SKM-1 (cell line): ENCODE results near the gene EOGT.

ENCODE experiments used
- DNase-seq: peaks from one replicate; lab custom pipeline; 2025; ENCODE audit not compliant: unreplicated experiment; lab: John Stamatoyannopoulos, UW

Gene EOGT

DNA sequence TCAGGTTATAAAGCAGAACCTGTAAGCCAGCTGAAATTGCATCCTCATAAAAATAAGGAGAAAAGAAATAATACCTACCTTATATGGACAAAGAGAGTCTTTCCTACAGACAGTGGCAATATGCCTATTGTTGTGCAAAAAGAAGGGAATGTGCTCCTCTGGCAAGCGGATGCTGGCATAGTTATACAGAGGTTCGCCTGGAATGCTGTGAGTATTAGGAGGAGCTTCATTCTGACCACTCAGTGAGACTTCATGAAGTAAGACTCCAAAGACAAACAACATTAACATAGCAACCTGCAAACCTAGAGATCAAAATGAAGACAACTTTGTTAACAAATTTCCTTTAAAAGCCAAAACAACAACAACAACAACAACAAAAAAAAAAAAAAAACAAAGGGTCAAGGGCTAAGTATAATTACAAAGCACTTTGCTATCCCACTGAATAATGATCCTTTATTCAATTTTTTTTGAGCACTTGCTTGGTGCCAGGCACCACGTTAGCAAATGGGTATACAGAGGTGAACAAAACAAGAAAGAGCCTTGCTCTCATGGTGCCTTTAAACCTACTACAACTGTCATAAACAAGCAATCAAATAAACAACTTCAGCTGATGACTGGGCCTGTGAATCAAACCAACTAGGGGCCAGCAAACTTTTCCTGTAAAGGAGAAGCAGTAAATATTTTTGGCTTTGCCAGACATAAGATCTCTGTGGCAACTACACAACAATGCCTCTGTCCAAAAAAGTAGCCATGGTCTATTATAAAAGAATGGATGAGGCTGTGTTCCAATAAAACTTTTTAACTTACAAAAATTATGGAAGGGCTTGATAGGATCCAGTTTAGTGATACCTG is 3.7 kb downstream of the EOGT start:
- DNase-seq, result no peak

- DNase-seq, result no peak
Measured at GRCh38 chr3:69008980-69009379, 4.5 kb downstream of the EOGT start.

DNA sequence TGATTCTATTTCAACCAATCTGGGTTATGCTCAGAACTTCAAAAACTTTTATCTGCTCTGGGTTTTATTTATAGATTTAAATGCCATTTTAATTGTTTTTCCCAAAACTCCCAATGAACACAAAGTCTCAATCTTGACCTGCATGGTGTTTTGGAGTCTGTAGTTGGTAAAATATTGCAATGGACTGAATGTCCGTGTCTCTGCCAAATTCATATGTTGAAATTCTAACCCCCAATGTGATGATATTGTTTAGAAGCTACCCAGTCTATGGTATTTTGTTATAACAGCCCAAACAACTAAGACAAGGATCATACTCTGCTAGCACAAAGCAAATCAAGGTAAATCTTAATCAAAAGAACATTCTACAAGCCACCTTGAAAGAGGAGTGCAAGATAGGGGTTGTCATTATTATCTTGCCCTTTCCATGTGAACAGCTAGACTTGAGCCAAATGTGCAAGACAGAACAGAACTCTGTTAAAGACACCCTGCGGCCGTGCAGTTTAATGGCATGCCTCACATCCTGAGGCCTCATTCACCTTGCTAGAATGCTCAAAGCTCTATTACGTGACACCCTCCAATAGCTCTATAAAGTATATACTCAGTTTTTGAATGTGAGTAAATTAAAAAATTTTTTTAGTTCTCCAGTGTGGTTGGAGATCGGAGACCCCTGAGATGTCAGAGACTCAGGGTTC is 7.5 kb downstream of the EOGT start:
- DNase-seq, result no peak

DNA sequence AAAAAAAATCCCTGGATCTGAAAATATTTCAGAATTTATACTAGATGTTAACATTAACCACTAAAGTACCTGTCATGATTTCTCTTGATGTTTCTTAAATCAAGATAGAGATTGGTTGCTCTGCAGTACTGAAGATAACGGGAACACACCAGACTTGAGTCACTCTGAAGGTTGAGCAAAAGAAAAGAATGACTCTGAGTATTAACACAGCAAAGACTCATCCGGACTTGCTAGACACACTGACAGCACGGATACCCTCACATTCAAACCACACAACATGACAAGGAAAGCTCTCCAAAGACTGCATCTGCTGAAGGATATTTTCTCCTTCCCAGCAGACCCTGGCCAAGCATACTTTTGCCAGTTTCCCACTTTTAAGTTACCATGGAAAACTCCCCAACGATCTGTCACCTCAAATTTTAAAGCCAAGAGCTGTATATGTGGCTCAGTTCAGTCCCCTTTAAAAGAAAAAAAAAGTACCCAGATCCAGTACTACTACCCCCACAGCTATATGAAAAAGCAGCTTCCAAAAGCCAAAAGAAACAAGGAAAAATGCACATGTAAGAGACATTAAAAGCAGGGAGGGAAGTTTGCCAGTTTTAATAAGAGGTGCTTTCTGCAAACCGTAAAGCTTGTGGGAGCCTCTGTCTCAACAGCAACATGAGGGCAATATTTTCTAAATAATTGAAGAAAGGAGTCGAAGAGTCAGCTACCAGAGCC is 8.3 kb downstream of the EOGT start:
- no peak for DNase-seq

DNA sequence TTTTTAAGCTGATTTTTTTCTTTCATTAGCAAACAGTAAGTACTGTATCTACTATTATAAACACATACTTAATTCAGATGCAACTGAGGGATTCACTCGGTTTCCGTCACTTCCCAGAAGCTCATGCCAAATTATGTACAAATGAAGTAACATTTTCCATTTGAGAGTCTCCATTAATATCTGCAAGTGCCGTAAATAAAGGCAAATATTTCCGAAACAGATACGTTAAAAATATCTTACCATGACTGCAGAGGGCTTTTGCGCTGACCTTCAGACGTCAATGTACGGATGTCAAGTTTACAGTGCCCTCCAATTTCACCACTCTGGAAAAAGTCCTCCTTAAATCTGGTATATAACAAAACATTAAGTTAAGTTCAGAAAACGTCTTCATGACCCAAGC is 9.3 kb downstream of the EOGT start:
- no peak for DNase-seq

DNA sequence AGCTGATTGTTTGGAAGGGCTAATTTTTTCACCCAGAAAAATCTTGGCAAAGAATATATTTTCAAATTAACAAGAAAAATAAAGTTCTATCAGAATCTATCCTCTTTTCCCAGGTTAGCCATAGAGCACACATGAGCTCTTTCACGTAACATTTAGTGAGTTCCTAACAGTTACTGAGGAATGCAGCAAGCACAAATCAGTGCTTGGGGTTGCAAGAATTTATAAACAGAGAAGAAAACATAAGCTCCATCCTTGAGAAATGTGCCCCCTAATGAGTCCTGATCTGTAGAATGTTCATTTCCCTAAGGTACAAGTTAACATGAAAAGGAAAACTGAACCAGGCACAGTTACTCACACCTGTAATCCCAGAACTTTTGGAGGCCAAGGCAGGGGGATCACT is 13.9 kb downstream of the EOGT start:
- DNase-seq, result no peak

- no peak for DNase-seq
Measured at GRCh38 chr3:68999158-68999557, 14.3 kb downstream of the EOGT start.

DNA sequence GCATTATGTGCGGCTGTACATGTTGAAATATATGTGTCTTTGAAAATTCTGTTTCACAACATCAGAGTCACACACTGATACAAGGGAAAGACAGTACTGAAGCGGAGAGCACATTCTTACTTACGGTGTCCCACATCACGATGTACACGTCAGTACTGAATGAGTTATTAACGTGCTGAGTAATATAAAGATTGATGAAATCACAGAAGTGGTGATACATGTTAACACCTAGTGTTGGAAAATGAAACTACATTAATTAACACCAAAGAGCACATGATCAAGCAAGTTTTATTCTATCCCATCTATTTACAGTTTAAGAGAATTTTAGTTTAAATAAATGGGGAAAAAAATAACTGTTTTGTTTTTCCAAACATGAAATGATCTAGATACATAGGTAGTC is 15.6 kb downstream of the EOGT start:
- no peak for DNase-seq

DNA sequence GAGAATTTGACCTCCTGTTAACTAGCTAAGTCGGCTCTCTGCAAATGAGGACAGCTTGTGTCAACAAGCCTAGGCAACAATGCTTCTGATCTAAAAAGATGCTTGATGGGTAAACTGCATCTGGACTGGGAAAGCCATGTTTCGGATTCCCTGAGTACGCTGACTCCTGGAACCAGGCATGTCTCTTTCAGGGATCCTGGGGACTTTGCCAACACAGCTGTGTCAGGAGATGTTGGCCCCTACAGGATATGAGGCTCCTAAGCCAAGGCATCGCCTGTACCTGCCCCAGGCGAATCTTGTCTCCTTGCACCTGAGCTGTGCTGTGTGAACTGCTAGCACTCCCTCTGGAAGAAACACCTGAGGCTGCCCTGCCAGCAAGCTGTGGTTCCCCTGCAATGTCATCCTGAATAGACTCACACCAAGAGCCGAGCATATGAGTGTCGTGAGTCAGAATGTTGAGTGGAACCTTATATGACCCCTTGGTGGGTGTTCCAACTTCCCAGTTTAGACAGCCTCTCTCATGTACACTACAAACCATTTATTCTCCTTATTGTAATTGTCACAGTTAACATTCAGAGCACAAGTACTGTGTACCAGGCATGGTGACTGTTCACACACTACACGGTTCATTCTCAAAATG is 17.0 kb downstream of the EOGT start:
- no peak for DNase-seq

DNA sequence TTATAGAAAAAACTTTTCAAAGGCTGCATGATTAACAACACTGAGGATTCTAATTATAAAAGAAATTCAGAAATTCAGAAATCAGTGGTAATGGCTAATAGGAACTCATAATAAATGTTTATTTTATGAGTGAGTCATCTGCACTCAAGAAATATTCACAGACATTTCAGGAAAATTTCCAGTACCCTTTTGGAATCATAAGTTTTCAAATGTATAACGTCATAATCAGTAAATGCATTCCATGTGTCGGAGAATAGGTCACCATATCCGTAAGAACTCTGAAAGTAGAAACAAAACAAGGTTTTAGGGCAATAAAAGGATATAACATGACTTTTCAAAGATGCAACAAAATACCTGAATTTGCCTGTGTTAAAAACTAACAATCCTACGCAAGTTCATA is 24.7 kb downstream of the EOGT start:
- DNase-seq, result no peak

GRCh38 chr3:68987322-68987721 is 26.2 kb downstream of the EOGT start:
- no peak for DNase-seq

- no peak for DNase-seq
Measured at GRCh38 chr3:68986496-68987208, 26.8 kb downstream of the EOGT start.

- no peak for DNase-seq
Measured at GRCh38 chr3:68985146-68985790, 28.2 kb downstream of the EOGT start.

- no peak for DNase-seq
Measured at GRCh38 chr3:68984011-68984530, 29.4 kb downstream of the EOGT start.

DNA sequence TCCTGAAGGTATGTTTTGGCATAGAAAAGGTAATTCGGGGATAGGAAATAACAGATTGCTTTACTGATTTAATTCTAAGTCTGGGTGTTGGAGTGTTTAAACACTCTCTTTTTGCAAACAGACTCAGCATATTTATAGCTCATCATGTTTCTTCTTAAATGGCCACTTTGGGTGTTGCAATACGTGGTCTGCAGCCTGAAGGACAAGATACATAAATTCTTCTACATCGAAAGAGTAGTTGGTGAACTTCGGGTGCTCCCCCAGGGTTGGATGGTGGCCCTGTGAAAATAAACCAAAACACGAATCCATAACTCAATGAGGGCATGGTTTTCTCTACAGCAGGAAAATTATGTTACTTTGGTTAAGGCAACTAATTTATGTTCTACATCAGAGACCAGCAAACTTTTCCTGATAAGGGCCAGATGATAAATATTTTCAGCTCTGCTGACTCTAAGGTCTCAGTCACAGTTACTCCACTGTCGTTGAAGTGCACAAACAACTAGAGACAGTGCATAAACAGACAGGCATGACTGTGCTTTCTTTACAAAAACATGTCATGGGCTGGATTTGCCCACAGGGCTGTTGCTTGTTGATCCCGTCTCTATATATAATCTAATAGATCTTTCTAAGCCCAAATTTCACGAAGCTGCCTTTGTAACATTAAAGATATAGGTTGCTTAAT is 35.9 kb downstream of the EOGT start:
- DNase-seq, result no peak

- no peak for DNase-seq
Measured at GRCh38 chr3:68974711-68975110, 38.8 kb downstream of the EOGT start.

- no peak for DNase-seq
Measured at GRCh38 chr3:68973639-68974038, 39.8 kb downstream of the EOGT start.

DNA sequence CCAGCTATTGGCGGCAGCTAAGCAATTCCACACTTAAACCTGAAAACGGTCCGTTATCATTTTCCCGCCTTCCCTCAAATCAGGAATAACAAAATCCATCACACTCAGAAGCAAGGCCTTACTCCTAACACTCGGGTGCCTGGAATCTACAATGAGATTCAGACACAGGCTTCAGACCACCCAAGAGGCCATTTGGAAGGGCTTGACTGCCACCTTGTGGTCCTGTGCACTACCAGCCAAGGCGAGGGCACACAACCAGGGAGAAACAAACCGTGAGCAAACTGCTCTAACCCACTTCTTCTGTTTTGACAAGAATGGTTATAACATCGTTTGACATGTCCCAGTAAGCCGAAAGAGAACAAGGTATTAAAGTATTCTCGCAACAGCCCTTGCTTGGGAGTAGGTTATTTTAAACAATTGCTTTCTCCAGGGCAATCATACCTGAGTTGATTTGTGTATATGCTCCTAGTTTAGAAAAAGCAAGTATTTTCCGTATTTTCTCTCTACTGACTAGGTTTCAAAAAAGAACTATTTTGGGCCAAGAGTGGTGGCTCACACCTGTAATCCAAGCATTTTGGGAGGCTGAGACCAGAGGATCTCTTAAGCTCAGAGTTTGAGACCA is 41.0 kb downstream of the EOGT start:
- DNase-seq, result peak; percentile 9

GRCh38 chr3:68964694-68965093 is 48.8 kb downstream of the EOGT start:
- DNase-seq, result no peak
